ENCODE data around the gene RAB28. TPM values are rescaled to one million over a fixed set of nuclear protein-coding genes. Genes with fewer than 3 reads are reported as not detected.

RAB28 gene
- total and polyA plus RNA-seq, 2 experiments from 2014 or later = 15.3 to 23.9 TPM

DNA sequence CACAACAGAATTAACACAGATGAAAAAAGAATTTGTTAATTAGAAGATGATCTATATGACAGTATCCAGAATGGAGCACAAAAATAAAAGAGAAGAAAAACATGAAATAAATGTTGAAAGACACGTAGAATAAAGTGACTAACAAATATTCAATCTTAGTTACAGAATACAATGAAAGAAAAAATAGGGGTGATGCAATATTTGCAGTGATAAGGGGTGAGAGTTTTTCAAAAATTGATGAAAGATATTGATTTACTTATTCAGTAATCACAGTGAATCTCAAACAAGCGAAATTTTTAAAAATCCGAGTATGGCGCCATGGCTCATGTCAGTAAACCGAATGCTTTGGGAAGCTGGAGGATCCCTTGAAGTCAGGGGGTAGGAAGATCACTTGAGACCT, 20.2 kb upstream of the RAB28 start (continued):
- TF ChIP-seq, protein P1, sequence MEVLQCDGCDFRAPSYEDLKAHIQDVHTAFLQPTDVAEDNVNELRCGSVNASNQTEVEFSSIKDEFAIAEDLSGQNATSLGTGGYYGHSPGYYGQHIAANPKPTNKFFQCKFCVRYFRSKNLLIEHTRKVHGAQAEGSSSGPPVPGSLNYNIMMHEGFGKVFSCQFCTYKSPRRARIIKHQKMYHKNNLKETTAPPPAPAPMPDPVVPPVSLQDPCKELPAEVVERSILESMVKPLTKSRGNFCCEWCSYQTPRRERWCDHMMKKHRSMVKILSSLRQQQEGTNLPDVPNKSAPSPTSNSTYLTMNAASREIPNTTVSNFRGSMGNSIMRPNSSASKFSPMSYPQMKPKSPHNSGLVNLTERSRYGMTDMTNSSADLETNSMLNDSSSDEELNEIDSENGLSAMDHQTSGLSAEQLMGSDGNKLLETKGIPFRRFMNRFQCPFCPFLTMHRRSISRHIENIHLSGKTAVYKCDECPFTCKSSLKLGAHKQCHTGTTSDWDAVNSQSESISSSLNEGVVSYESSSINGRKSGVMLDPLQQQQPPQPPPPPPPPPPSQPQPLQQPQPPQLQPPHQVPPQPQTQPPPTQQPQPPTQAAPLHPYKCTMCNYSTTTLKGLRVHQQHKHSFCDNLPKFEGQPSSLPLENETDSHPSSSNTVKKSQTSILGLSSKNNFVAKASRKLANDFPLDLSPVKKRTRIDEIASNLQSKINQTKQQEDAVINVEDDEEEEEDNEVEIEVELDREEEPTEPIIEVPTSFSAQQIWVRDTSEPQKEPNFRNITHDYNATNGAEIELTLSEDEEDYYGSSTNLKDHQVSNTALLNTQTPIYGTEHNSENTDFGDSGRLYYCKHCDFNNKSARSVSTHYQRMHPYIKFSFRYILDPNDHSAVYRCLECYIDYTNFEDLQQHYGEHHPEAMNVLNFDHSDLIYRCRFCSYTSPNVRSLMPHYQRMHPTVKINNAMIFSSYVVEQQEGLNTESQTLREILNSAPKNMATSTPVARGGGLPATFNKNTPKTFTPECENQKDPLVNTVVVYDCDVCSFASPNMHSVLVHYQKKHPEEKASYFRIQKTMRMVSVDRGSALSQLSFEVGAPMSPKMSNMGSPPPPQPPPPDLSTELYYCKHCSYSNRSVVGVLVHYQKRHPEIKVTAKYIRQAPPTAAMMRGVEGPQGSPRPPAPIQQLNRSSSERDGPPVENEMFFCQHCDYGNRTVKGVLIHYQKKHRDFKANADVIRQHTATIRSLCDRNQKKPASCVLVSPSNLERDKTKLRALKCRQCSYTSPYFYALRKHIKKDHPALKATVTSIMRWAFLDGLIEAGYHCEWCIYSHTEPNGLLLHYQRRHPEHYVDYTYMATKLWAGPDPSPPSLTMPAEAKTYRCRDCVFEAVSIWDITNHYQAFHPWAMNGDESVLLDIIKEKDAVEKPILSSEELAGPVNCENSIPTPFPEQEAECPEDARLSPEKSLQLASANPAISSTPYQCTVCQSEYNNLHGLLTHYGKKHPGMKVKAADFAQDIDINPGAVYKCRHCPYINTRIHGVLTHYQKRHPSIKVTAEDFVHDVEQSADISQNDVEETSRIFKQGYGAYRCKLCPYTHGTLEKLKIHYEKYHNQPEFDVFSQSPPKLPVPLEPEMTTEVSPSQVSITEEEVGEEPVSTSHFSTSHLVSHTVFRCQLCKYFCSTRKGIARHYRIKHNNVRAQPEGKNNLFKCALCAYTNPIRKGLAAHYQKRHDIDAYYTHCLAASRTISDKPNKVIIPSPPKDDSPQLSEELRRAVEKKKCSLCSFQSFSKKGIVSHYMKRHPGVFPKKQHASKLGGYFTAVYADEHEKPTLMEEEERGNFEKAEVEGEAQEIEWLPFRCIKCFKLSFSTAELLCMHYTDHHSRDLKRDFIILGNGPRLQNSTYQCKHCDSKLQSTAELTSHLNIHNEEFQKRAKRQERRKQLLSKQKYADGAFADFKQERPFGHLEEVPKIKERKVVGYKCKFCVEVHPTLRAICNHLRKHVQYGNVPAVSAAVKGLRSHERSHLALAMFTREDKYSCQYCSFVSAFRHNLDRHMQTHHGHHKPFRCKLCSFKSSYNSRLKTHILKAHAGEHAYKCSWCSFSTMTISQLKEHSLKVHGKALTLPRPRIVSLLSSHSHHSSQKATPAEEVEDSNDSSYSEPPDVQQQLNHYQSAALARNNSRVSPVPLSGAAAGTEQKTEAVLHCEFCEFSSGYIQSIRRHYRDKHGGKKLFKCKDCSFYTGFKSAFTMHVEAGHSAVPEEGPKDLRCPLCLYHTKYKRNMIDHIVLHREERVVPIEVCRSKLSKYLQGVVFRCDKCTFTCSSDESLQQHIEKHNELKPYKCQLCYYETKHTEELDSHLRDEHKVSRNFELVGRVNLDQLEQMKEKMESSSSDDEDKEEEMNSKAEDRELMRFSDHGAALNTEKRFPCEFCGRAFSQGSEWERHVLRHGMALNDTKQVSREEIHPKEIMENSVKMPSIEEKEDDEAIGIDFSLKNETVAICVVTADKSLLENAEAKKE (CRISPR knock-in tag; IDR thresholded peaks at IDR 0.05) = no peak
- no peak for TF ChIP-seq CTCF (conservative IDR thresholded peaks at IDR 0.05; ENCODE audit: low read depth in 2 of 2)
- TF ChIP-seq EZH2 (IDR thresholded peaks at IDR 0.05; ENCODE audit: low read depth, unreplicated experiment) = no peak

DNA sequence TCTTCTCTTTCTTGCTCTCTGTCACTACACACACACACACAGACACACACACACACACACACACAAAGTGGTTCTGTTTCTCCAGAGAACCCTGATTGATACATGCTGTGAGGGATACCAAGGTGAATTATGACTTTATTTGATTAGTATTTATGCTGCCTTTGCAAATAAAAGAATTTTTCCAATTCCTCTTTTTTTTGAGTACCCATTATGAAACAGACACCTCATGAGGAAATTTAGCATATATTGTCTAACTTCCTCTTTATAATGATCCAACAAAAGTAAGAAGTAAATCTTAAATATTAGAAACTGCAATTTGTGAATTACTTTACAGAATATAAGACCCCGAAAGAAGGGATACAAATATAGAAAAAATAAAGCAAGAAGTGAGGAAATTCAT, 14.3 kb upstream of the RAB28 start:
- no peak overlapping the region for H3K4me3 ChIP-seq
- Mint-ChIP-seq H3K4me1 (peaks cover 3% of the 10 kb centered on the region; the same call in 2 of the 3 replicates), H3K27ac (no peak overlapping the region; the same call in 1 of the 2 replicates), H3K4me3 (no peak overlapping the region), H3K27me3 (ENCODE audit: insufficient read depth, low read depth, poor library complexity) (peaks cover 2% of the 10 kb centered on the region), H3K36me3 (ENCODE audit: low read depth) (no peaks in the 10 kb centered on the region), H3K9me3 (no peaks in the 10 kb centered on the region)
- no peak overlapping the region for H3K27ac ChIP-seq (ENCODE audit: low read depth)
- H2AFZ ChIP-seq = no peak overlapping the region
- no peaks in the 10 kb centered on the region for H3K27me3 ChIP-seq (ENCODE audit: insufficient read depth)
- H3K4me2 ChIP-seq = no peak overlapping the region
- DNase-seq (ENCODE audit: low spot score) = no peak
- H3K36me3 ChIP-seq (ENCODE audit: insufficient read depth) = no peaks in the 10 kb centered on the region
- no peaks in the 10 kb centered on the region for H3K9me2 ChIP-seq (ENCODE audit: insufficient read depth)
- no peaks in the 10 kb centered on the region for H3F3A ChIP-seq (replicated peaks; ENCODE audit: low read depth)
- H4K20me1 ChIP-seq (replicated peaks; ENCODE audit: insufficient read depth) = no peaks in the 10 kb centered on the region
- H3K79me2 ChIP-seq (replicated peaks; ENCODE audit: insufficient read depth) = no peaks in the 10 kb centered on the region
- ATAC-seq = no peak
- H3K4me1 ChIP-seq (ENCODE audit: insufficient read depth) = no peaks in the 10 kb centered on the region
- TF ChIP-seq JUNB (IDR thresholded peaks at IDR 0.05; ENCODE audit: unreplicated experiment) = no peak
- TF ChIP-seq, protein P1 (CRISPR knock-in tag; IDR thresholded peaks at IDR 0.05) = no peak
- no peak for TF ChIP-seq ZNF331 (CRISPR knock-in tag; IDR thresholded peaks at IDR 0.05; ENCODE audit: low read depth)
- TF ChIP-seq ZNF114 (CRISPR knock-in tag; IDR thresholded peaks at IDR 0.05) = no peak
